PC-3 (cell line): ENCODE results near the gene AVPI1. TPM values are rescaled to one million over a fixed set of nuclear protein-coding genes. Genes with fewer than 3 reads are reported as not detected.

Experiments
- ATAC-seq: fragments of 200-7000 bp; cut with Tn5 transposase; 2 replicates; pipeline ENCODE4 v1.9.1; 2020; ENCODE audit warnings: mild to moderate bottlenecking, moderate library complexity
- BruUV-seq: library from RNA; stranded (reverse); fragments of 400-500 nt; replicated peaks from 2 replicates; lab custom pipeline; 2021; lab: Mats Ljungman, UMichigan
- CTCF ChIA-PET: fragments of 300-600 bp; sonication (Branson Sonifier 250); formaldehyde crosslinking; loops from one replicate; lab custom pipeline; 2022; ENCODE audit warnings: antibody characterized with exemption; lab: Charles Lee
- POLR2A ChIA-PET: fragments of 300-600 bp; sonication (Branson Sonifier 250); formaldehyde crosslinking; loops from one replicate; lab custom pipeline; 2022; ENCODE audit warnings: antibody characterized with exemption; ENCODE audit not compliant: unreplicated experiment; lab: Charles Lee
- DNase-seq: peaks from one replicate; pipeline ENCODE4 v3.0.0-alpha.2; 2015
- H2AFZ ChIP-seq: fragments of 300-600 bp; sonication (generic); 2 replicates; pipeline ENCODE4 v1.6.0; 2016; ENCODE audit warnings: antibody characterized with exemption, low read length
- H3F3A ChIP-seq: fragments of 300-600 bp; sonication (generic); one replicate; pipeline ENCODE4 v1.6.0; 2017; ENCODE audit warnings: antibody characterized with exemption, low read length, control low read depth, mild to moderate bottlenecking; ENCODE audit not compliant: unreplicated experiment
- H3K27ac ChIP-seq: fragments of 300-600 bp; sonication (generic); 2 replicates; pipeline ENCODE4 v1.5.1; 2016; ENCODE audit warnings: mild to moderate bottlenecking, low read length
- H3K27me3 ChIP-seq: fragments of 300-600 bp; sonication (generic); 2 replicates; pipeline ENCODE4 v1.6.1; 2016; ENCODE audit warnings: low read length, mixed read lengths
- H3K36me3 ChIP-seq: fragments of 300-600 bp; sonication (generic); 2 replicates; pipeline ENCODE4 v1.6.1; 2016; ENCODE audit warnings: low read depth, mixed run types, low read length, mixed read lengths
- H3K4me1 ChIP-seq: fragments of 300-600 bp; sonication (generic); 2 replicates; pipeline ENCODE4 v1.5.1; 2016; ENCODE audit warnings: low read length; ENCODE audit not compliant: insufficient read depth
- H3K4me2 ChIP-seq: fragments of 300-600 bp; sonication (generic); 2 replicates; pipeline ENCODE4 v1.6.0; 2016; ENCODE audit warnings: low read length
- H3K4me3 ChIP-seq: fragments of 300-600 bp; sonication (generic); 2 replicates; pipeline ENCODE4 v1.5.1; 2016; ENCODE audit warnings: mild to moderate bottlenecking, low read length, mixed read lengths
- H3K79me2 ChIP-seq: fragments of 300-600 bp; sonication (generic); 2 replicates; pipeline ENCODE4 v1.6.1; 2017; ENCODE audit warnings: low read length, mixed read lengths
- H3K9ac ChIP-seq: fragments of 300-600 bp; sonication (generic); 2 replicates; pipeline ENCODE4 v1.6.0; 2016; ENCODE audit warnings: mild to moderate bottlenecking, low read length
- H3K9me2 ChIP-seq: fragments of 300-600 bp; sonication (generic); replicated peaks from 2 replicates; pipeline ENCODE4 v1.6.1; 2016; ENCODE audit warnings: mixed run types, low read length, mixed read lengths
- H3K9me3 ChIP-seq: fragments of 300-600 bp; sonication (generic); 2 replicates; pipeline ENCODE4 v1.6.1; 2016; ENCODE audit warnings: low read length, mixed read lengths
- H4K20me1 ChIP-seq: fragments of 300-600 bp; sonication (generic); 2 replicates; pipeline ENCODE4 v1.6.1; 2016; ENCODE audit warnings: low read length, mixed read lengths
- EZH2 ChIP-seq: fragments of 300-600 bp; sonication (generic); IDR thresholded peaks from one replicate; pipeline ENCODE4 v1.6.1; 2017; ENCODE audit warnings: antibody characterized with exemption, mild to moderate bottlenecking, low read length; ENCODE audit not compliant: unreplicated experiment
- EZH2phosphoT487 ChIP-seq: fragments of 300-600 bp; sonication (generic); IDR thresholded peaks from 2 replicates; pipeline ENCODE4 v1.6.1; 2018; ENCODE audit warnings: mild to moderate bottlenecking, antibody characterized with exemption, low read length, borderline replicate concordance
- intact Hi-C: fragments of 100-400 bp; cut with micrococcal nuclease; formaldehyde crosslinking; loops from 2 replicates; pipeline ENCODE4 v1.9.0; 2023
- total RNA-seq: library from RNA; depleted of rRNA; stranded (reverse); fragments of >200 nt; gene quantifications from 2 replicates; pipeline ENCODE4 v1.2.3, GENCODE V29; 2014
- TF ChIP-seq, protein P1 (sequence below): fragments of 300-600 bp; sonication (generic); conservative IDR thresholded peaks from 2 replicates; pipeline ENCODE4 v1.5.1; 2017; ENCODE audit warnings: antibody characterized with exemption, low read depth, mild to moderate bottlenecking, low read length

AVPI1 gene
- total RNA-seq, 1 experiment from 2014 or later, result 44.5 TPM

DNA sequence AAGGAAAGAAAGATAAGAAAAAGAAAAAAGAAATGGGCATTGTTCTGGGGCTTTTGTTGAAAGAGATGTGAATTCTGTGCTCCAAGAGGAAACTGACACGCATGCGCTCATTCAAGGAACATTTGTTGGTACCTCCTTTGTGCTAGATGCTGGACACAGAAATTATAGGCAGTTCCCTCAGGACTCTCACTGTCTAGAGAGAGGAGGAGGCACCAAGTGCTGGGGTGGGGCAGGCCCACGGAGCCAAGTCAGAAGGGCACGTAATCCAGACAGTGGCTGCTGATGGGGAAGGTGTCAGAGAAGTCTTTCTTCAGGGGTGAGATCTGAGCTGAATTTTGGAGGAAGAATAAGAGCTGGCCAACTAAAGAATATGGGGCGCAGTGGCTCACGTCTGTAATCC, 47.0 kb upstream of the AVPI1 start:
- CTCF ChIA-PET, result no interaction called here
- Histone ChIP-seq H3F3A (no peaks in the 10 kb centered on the region), H3K4me1 (peaks cover 9% of the 10 kb centered on the region), H3K9ac (no peak overlapping the region), H3K9me2 (no peaks in the 10 kb centered on the region), H3K79me2 (peaks cover 20% of the 10 kb centered on the region), H3K4me2 (no peak overlapping the region), H3K4me3 (no peak overlapping the region), H3K27ac (no peak overlapping the region), H2AFZ (no peak overlapping the region), H4K20me1 (no peaks in the 10 kb centered on the region), H3K9me3 (no peaks in the 10 kb centered on the region), H3K27me3 (no peaks in the 10 kb centered on the region), H3K36me3 (no peaks in the 10 kb centered on the region)
- TF ChIP-seq EZH2phosphoT487 (no peak), EZH2 (no peak)
- TF ChIP-seq, protein P1, sequence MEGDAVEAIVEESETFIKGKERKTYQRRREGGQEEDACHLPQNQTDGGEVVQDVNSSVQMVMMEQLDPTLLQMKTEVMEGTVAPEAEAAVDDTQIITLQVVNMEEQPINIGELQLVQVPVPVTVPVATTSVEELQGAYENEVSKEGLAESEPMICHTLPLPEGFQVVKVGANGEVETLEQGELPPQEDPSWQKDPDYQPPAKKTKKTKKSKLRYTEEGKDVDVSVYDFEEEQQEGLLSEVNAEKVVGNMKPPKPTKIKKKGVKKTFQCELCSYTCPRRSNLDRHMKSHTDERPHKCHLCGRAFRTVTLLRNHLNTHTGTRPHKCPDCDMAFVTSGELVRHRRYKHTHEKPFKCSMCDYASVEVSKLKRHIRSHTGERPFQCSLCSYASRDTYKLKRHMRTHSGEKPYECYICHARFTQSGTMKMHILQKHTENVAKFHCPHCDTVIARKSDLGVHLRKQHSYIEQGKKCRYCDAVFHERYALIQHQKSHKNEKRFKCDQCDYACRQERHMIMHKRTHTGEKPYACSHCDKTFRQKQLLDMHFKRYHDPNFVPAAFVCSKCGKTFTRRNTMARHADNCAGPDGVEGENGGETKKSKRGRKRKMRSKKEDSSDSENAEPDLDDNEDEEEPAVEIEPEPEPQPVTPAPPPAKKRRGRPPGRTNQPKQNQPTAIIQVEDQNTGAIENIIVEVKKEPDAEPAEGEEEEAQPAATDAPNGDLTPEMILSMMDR, result no peak
- no peak for ATAC-seq
- intact Hi-C loops, result no loop called here
- POLR2A ChIA-PET, result no interaction called here
- BruUV-seq, result no TSS peak
- DNase-seq, result no peak

DNA sequence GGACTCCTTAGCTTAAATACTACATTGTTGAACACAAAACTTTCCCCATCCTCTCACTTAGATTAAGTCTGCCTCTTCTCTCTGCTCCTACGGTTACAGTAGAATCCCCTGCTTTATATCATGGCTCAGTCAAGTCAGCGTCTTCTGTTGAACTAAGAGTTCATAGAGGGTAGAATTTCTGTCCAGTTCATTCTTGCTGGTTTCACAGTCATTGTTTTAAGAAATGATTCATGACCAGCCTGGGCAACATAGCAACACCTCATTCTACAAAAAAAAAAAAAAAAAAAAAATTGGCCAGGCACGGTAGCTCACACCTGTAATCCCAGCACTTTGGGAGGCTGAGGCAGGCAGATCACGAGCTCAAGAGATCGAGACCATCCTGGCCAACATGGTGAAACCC, 46.2 kb upstream of the AVPI1 start:
- H3F3A ChIP-seq, result no peaks in the 10 kb centered on the region
- no TSS peak for BruUV-seq
- no peaks in the 10 kb centered on the region for H3K9me3 ChIP-seq
- ATAC-seq, result no peak
- H3K79me2 ChIP-seq, result peaks cover 13% of the 10 kb centered on the region
- CTCF ChIA-PET, result no interaction called here
- H3K9ac ChIP-seq, result no peak overlapping the region
- TF ChIP-seq EZH2, result no peak
- TF ChIP-seq, protein P1, result no peak
- TF ChIP-seq EZH2phosphoT487, result no peak
- no peak overlapping the region for H2AFZ ChIP-seq
- H3K4me3 ChIP-seq, result no peak overlapping the region
- no peaks in the 10 kb centered on the region for H4K20me1 ChIP-seq
- H3K27ac ChIP-seq, result no peak overlapping the region
- no peak overlapping the region for H3K4me2 ChIP-seq
- H3K27me3 ChIP-seq, result no peaks in the 10 kb centered on the region
- intact Hi-C loops, result no loop called here
- peaks cover 4% of the 10 kb centered on the region for H3K4me1 ChIP-seq
- no peaks in the 10 kb centered on the region for H3K9me2 ChIP-seq
- DNase-seq, result no peak
- H3K36me3 ChIP-seq, result no peaks in the 10 kb centered on the region
- POLR2A ChIA-PET, result no interaction called here

DNA sequence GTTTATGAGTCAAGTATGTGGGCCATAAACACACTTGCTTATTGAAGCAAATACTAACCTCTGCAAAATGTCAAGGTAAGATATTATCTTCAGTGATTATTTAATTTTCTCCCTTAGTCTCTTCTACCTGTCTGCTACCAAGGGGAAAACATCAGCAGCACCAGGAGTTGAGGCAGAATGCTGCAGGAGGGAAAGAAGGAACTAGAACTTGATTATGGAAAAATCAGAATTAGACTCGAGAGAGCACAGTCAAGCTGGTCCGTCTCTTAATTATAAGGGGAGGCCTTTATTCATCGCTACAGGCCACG, 45.0 kb upstream of the AVPI1 start:
- Histone ChIP-seq H3K27me3 (no peaks in the 10 kb centered on the region), H3K9ac (no peak overlapping the region), H3K9me3 (no peaks in the 10 kb centered on the region), H3K9me2 (no peaks in the 10 kb centered on the region), H2AFZ (no peak overlapping the region), H3K79me2 (peaks cover under 1% of the 10 kb centered on the region; the same call in 1 of the 2 replicates), H3K27ac (no peak overlapping the region), H3K4me2 (no peak overlapping the region), H3K4me1 (0 out of 2 replicates have a peak, but pooled peaks cover 2% of the 10 kb centered on the region), H3F3A (no peaks in the 10 kb centered on the region), H3K36me3 (no peaks in the 10 kb centered on the region), H3K4me3 (no peak overlapping the region), H4K20me1 (no peaks in the 10 kb centered on the region)
- TF ChIP-seq EZH2, result no peak
- TF ChIP-seq, protein P1, result no peak
- TF ChIP-seq EZH2phosphoT487, result no peak
- intact Hi-C loops, result no loop called here
- BruUV-seq, result no TSS peak
- ATAC-seq, result no peak
- no peak for DNase-seq
- POLR2A ChIA-PET, result no interaction called here
- CTCF ChIA-PET, result no interaction called here
